Measurements from ENCODE around the gene MRPS35. TPM values are rescaled to one million over a fixed set of nuclear protein-coding genes. Genes with fewer than 3 reads are reported as not detected.

MRPS35 gene
- total and polyA plus RNA-seq, 2 donors (not counting 1 experiment from before 2014, with no cell fraction given) = 17.4 to 24.5 TPM

- intact Hi-C loops (cut with micrococcal nuclease) = loop anchor here (1.0 kb wide), 1 partner anchor 269 kb away; no protein-coding TSS in a partner anchor
- peak; percentile 64 for DNase-seq
- peaks cover 14% of the 10 kb centered on the region for H3K27me3 Mint-ChIP-seq
- peak; percentile 78 for TF ChIP-seq CTCF (IDR thresholded peaks at IDR 0.05)
- no peak for TF ChIP-seq EZH2 (IDR thresholded peaks at IDR 0.05; ENCODE audit: borderline replicate concordance, insufficient read depth, low read depth, low read length, poor library complexity, severe bottlenecking)
- Histone ChIP-seq H4K20me1 (ENCODE audit: control insufficient read depth, insufficient read depth, low read length, poor library complexity, severe bottlenecking) (no peaks in the 10 kb centered on the region), H3K4me1 (ENCODE audit: control insufficient read depth in 2 of 2, insufficient read depth in 2 of 2, low read length in 2 of 2) (no peaks in the 10 kb centered on the region), H3K79me2 (ENCODE audit: control insufficient read depth, insufficient read depth, low read length) (no peaks in the 10 kb centered on the region), H3K4me3 (ENCODE audit: control extremely low read depth in 1 of 5, extremely low read depth in 1 of 5, insufficient read depth in 1 of 5, low read depth in 2 of 5, low read length in 4 of 5) (no peak overlapping the region), H3K27me3 (replicated peaks in 1 of 4; ENCODE audit: control extremely low read depth in 1 of 4, control insufficient read depth in 3 of 4, insufficient read depth in 4 of 4, low read length in 3 of 4) (peaks cover 0 to under 1% (median 0%) of the 10 kb centered on the region in 4 experiments), H2AFZ (ENCODE audit: insufficient read depth, low read depth, low read length, poor library complexity, severe bottlenecking) (no peak overlapping the region), H3K4me2 (replicated peaks; ENCODE audit: low read depth, low read length, poor library complexity, severe bottlenecking) (no peak overlapping the region), H3K9me3 (ENCODE audit: control extremely low read depth in 1 of 3, control insufficient read depth in 2 of 3, insufficient read depth in 1 of 3, low read length in 2 of 3) (no peaks in the 10 kb centered on the region), H3K36me3 (replicated peaks in 1 of 2; ENCODE audit: control extremely low read depth in 1 of 2, control insufficient read depth in 1 of 2, extremely low read depth in 1 of 2, insufficient read depth in 2 of 2, low read length in 1 of 2) (no peaks in the 10 kb centered on the region), H3K27ac (ENCODE audit: low read length in 2 of 2) (no peak overlapping the region), H3K9ac (ENCODE audit: low read length) (no peak overlapping the region)
- no peaks in the 10 kb centered on the region for H3K4me1 Mint-ChIP-seq
- ChIA-PET POLR2A (no interaction called here), CTCF (interaction anchor here (0.6 to 7.0 kb wide), 7 partner anchors 14 to 688 kb away, joined by 3 to 44 read pairs (median 4); no protein-coding TSS in a partner anchor)
- no peak overlapping the region for H3K4me3 Mint-ChIP-seq
- no peaks in the 10 kb centered on the region for H3K9me3 Mint-ChIP-seq (ENCODE audit: insufficient read depth)
- peak; percentile 72 for ATAC-seq (ENCODE audit: low read depth)
- 0% methylated on average over 2 of the region's 4 CpGs for WGBS (ENCODE audit: insufficient coverage)
- H3K27ac Mint-ChIP-seq = no peak overlapping the region
Measured at GRCh38 chr12:27703720-27704452, 6.7 kb upstream of the MRPS35 start.

DNA sequence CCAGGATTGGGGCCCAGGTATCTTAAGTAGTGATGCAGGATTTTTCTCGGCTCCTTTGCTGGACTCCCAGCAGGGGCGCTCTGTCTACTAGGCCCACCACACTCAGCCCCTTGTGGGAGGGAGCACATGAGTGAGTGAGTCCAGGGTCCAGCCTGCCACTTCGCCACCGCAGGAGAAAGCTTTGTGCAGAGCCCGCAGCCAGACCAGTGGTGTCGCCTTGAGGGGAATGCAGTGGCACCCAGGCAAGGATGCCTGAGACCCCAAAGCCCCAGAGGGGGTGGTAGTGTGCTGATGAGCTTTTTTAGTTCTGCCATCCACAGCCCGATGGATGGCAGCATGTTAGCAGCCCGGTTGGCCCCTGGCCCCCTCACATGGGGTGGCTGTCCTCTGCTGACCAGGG, 5.4 kb upstream of the MRPS35 start:
- DNase-seq = no peak
- Mint-ChIP-seq H3K9me3 (ENCODE audit: insufficient read depth) (no peaks in the 10 kb centered on the region), H3K4me1 (peaks cover 4% of the 10 kb centered on the region), H3K27me3 (peaks cover 15% of the 10 kb centered on the region), H3K4me3 (no peak overlapping the region), H3K27ac (no peak overlapping the region)
- CTCF ChIA-PET = interaction anchor here (1.2 to 7.0 kb wide), 2 partner anchors 272 to 690 kb away, joined by 3 to 44 read pairs; no protein-coding TSS in a partner anchor
- no peak for ATAC-seq (ENCODE audit: low read depth)
- Histone ChIP-seq H3K36me3 (replicated peaks in 1 of 2; ENCODE audit: control extremely low read depth in 1 of 2, control insufficient read depth in 1 of 2, extremely low read depth in 1 of 2, insufficient read depth in 2 of 2, low read length in 1 of 2) (no peaks in the 10 kb centered on the region), H3K9me3 (ENCODE audit: control extremely low read depth in 1 of 3, control insufficient read depth in 2 of 3, insufficient read depth in 1 of 3, low read length in 2 of 3) (no peaks in the 10 kb centered on the region), H4K20me1 (ENCODE audit: control insufficient read depth, insufficient read depth, low read length, poor library complexity, severe bottlenecking) (no peaks in the 10 kb centered on the region), H3K79me2 (ENCODE audit: control insufficient read depth, insufficient read depth, low read length) (peaks cover 1% of the 10 kb centered on the region), H3K4me1 (ENCODE audit: control insufficient read depth in 2 of 2, insufficient read depth in 2 of 2, low read length in 2 of 2) (peaks cover 0 to 2% of the 10 kb centered on the region in 2 donors), H3K27ac (ENCODE audit: low read length in 2 of 2) (no peak overlapping the region), H3K4me2 (replicated peaks; ENCODE audit: low read depth, low read length, poor library complexity, severe bottlenecking) (no peak overlapping the region), H2AFZ (ENCODE audit: insufficient read depth, low read depth, low read length, poor library complexity, severe bottlenecking) (no peak overlapping the region), H3K4me3 (ENCODE audit: control extremely low read depth in 1 of 5, extremely low read depth in 1 of 5, insufficient read depth in 1 of 5, low read depth in 2 of 5, low read length in 4 of 5) (no peak overlapping the region), H3K27me3 (replicated peaks in 1 of 4; ENCODE audit: control extremely low read depth in 1 of 4, control insufficient read depth in 3 of 4, insufficient read depth in 4 of 4, low read length in 3 of 4) (peaks cover 0 to 4% (median 0%) of the 10 kb centered on the region in 4 experiments), H3K9ac (ENCODE audit: low read length) (no peak overlapping the region)
- 99% methylated on average over 8 of the region's 8 CpGs for WGBS (ENCODE audit: insufficient coverage)
- POLR2A ChIA-PET = no interaction called here
- TF ChIP-seq CTCF (IDR thresholded peaks at IDR 0.05) = no peak
- no peak for TF ChIP-seq EZH2 (IDR thresholded peaks at IDR 0.05; ENCODE audit: borderline replicate concordance, insufficient read depth, low read depth, low read length, poor library complexity, severe bottlenecking)
- intact Hi-C loops (cut with micrococcal nuclease) = no loop called here
